HepG2 (cell line): Measurements from ENCODE around the gene PPP2R5D. TPM values are rescaled to one million over a fixed set of nuclear protein-coding genes. Genes with fewer than 3 reads are reported as not detected.

Experiments used
- CENPX ChIP-seq: sonication (generic); formaldehyde crosslinking; IDR thresholded peaks from 2 replicates; pipeline ENCODE4 v1.9.0; 2021; ENCODE audit warnings: mild to moderate bottlenecking, missing genetic modification reagents, moderate library complexity
- EHMT2 ChIP-seq: fragments of 200-600 bp; sonication (generic); IDR thresholded peaks from 2 replicates; pipeline ENCODE4 v1.7.0; 2017; ENCODE audit warnings: antibody characterized with exemption, low read depth, low read length, borderline replicate concordance
- FOXP1 ChIP-seq, 2 experiments: fragments of 450-650 bp in 1 of 2; IDR thresholded peaks; 2 replicates each; pipeline ENCODE4 v1.6.1; 2017 to 2018; ENCODE audit warnings: antibody characterized with exemption in 1 of 2
- GTF3A ChIP-seq: sonication (generic); formaldehyde crosslinking; conservative IDR thresholded peaks from 2 replicates; pipeline ENCODE4 v1.4.0; 2020; ENCODE audit warnings: mild to moderate bottlenecking, missing genetic modification reagents
- LCORL ChIP-seq, 2 experiments: fragments of 450-650 bp in 1 of 2; sonication (generic) in 1 of 2; formaldehyde crosslinking in 1 of 2; IDR thresholded peaks; 2 replicates each; pipeline versions ENCODE4 v1.5.0 to v1.6.1; 2017 to 2020; ENCODE audit warnings: antibody characterized with exemption in 1 of 2, missing genetic modification reagents in 1 of 2
- POLR2AphosphoS2 ChIP-seq: IDR thresholded peaks from 2 replicates; pipeline ENCODE4 v1.6.1; 2011; ENCODE audit warnings: low read depth, low read length, improper control_type of control experiment
- SIX4 ChIP-seq: sonication (generic); formaldehyde crosslinking; IDR thresholded peaks from 2 replicates; pipeline ENCODE4 v1.4.0; 2020; ENCODE audit warnings: missing genetic modification reagents
- XRCC5 ChIP-seq: fragments of 200-400 bp; formaldehyde crosslinking; optimal IDR thresholded peaks from 2 replicates; pipeline ENCODE3; 2017; ENCODE audit warnings: mild to moderate bottlenecking, low read length
- ZNF292 ChIP-seq: sonication (generic); formaldehyde crosslinking; IDR thresholded peaks from 2 replicates; pipeline ENCODE4 v1.8.1; 2022; ENCODE audit warnings: mild to moderate bottlenecking, low read depth, missing genetic modification reagents, borderline replicate concordance
- ZNF333 ChIP-seq: sonication (generic); formaldehyde crosslinking; IDR thresholded peaks from 2 replicates; pipeline ENCODE4 v1.4.0; 2020; ENCODE audit warnings: mild to moderate bottlenecking, missing genetic modification reagents, borderline replicate concordance
- ZNF816 ChIP-seq: sonication (generic); formaldehyde crosslinking; IDR thresholded peaks from 2 replicates; pipeline ENCODE4 v1.8.0; 2022; ENCODE audit warnings: missing genetic modification reagents, mild to moderate bottlenecking, borderline replicate concordance
- ZSCAN25 ChIP-seq: sonication (generic); formaldehyde crosslinking; IDR thresholded peaks from 2 replicates; pipeline ENCODE4 v1.8.0; 2022; ENCODE audit warnings: mild to moderate bottlenecking, missing genetic modification reagents
- polyA plus RNA-seq, 8 experiments: library from polyadenylated mRNA; depleted of rRNA in 3 of 8; stranded (reverse) in 7 of 8; unstranded in 1 of 8; fragments of >200 nt; fragmentation: Illumina TruSeq in 4 of 8; extraction: Trizol in 4 of 8; gene quantifications; 2 replicates each; pipeline versions ENCODE4 v1.2.1 to v1.2.3, GENCODE V29; 2011 to 2016; ENCODE audit warnings: low read depth in 4 of 8, missing spikeins in 1 of 8, mixed read lengths in 1 of 8; ENCODE audit not compliant: insufficient read depth in 1 of 8
- total RNA-seq, 5 experiments: library from RNA; depleted of rRNA; stranded (reverse); fragments of >200 nt; fragmentation: Illumina TruSeq; extraction: Trizol; gene quantifications; 2 replicates each; pipeline ENCODE4 v1.2.3, GENCODE V29; 2016; ENCODE audit warnings: low read depth in 1 of 5
- TF ChIP-seq, protein P1 (sequence below): IDR thresholded peaks from 2 replicates; pipeline ENCODE4 v1.6.1; 2016
- TF ChIP-seq, protein P2 (sequence below): sonication (generic); formaldehyde crosslinking; IDR thresholded peaks from 2 replicates; pipeline ENCODE4 v1.4.0; 2020; ENCODE audit warnings: missing genetic modification reagents
- TF ChIP-seq, protein P3 (sequence below): sonication (generic); formaldehyde crosslinking; conservative IDR thresholded peaks from 2 replicates; pipeline ENCODE4 v1.8.0; 2022; ENCODE audit warnings: missing genetic modification reagents
- TF ChIP-seq, protein P4 (sequence below): sonication (generic); formaldehyde crosslinking; IDR thresholded peaks from 2 replicates; pipeline ENCODE4 v1.5.0; 2020; ENCODE audit warnings: mild to moderate bottlenecking, missing genetic modification reagents, borderline replicate concordance

Gene PPP2R5D
- total and polyA plus RNA-seq, 2 of the 13 experiments (the other 11 are each of a cell fraction or from before 2014, with no cell fraction given) = 53.7 to 60.4 TPM

DNA sequence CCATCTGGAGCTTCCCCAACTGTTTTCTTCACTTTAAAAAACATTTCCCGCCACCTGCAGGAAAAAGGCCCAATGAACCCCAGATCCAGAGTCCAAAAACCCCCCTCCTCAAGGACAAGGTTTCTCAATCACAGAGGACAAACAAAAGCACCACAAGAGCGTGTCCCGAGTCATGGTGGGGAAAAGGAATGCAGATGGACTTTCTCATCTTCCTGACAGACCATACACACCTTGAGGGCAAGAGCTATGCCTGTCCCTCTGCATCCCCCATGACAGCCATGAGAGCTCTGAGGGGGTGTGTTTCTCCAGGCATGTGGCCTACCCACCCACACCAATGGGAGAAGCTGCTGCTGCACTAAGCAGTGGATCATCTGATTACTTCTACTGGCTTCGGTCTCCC, 14.4 kb upstream of the PPP2R5D start (continued):
- no peak; the same call in 1 of the 2 replicates for TF ChIP-seq ZNF292 (CRISPR knock-in tag)
- TF ChIP-seq ZNF816 = no peak
- TF ChIP-seq, protein P1, sequence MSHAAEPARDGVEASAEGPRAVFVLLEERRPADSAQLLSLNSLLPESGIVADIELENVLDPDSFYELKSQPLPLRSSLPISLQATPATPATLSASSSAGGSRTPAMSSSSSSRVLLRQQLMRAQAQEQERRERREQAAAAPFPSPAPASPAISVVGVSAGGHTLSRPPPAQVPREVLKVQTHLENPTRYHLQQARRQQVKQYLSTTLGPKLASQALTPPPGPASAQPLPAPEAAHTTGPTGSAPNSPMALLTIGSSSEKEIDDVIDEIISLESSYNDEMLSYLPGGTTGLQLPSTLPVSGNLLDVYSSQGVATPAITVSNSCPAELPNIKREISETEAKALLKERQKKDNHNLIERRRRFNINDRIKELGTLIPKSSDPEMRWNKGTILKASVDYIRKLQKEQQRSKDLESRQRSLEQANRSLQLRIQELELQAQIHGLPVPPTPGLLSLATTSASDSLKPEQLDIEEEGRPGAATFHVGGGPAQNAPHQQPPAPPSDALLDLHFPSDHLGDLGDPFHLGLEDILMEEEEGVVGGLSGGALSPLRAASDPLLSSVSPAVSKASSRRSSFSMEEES (CRISPR knock-in tag) = no peak
- TF ChIP-seq CENPX = no peak
- TF ChIP-seq, protein P2, sequence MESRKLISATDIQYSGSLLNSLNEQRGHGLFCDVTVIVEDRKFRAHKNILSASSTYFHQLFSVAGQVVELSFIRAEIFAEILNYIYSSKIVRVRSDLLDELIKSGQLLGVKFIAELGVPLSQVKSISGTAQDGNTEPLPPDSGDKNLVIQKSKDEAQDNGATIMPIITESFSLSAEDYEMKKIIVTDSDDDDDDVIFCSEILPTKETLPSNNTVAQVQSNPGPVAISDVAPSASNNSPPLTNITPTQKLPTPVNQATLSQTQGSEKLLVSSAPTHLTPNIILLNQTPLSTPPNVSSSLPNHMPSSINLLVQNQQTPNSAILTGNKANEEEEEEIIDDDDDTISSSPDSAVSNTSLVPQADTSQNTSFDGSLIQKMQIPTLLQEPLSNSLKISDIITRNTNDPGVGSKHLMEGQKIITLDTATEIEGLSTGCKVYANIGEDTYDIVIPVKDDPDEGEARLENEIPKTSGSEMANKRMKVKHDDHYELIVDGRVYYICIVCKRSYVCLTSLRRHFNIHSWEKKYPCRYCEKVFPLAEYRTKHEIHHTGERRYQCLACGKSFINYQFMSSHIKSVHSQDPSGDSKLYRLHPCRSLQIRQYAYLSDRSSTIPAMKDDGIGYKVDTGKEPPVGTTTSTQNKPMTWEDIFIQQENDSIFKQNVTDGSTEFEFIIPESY (CRISPR knock-in tag) = peak; percentile 96
- TF ChIP-seq ZNF333 (CRISPR knock-in tag) = no peak
- no peak for TF ChIP-seq EHMT2
- no peak for TF ChIP-seq XRCC5
- TF ChIP-seq, protein P3, sequence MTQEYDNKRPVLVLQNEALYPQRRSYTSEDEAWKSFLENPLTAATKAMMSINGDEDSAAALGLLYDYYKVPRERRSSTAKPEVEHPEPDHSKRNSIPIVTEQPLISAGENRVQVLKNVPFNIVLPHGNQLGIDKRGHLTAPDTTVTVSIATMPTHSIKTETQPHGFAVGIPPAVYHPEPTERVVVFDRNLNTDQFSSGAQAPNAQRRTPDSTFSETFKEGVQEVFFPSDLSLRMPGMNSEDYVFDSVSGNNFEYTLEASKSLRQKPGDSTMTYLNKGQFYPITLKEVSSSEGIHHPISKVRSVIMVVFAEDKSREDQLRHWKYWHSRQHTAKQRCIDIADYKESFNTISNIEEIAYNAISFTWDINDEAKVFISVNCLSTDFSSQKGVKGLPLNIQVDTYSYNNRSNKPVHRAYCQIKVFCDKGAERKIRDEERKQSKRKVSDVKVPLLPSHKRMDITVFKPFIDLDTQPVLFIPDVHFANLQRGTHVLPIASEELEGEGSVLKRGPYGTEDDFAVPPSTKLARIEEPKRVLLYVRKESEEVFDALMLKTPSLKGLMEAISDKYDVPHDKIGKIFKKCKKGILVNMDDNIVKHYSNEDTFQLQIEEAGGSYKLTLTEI = no peak
- no peak for TF ChIP-seq GTF3A (CRISPR knock-in tag)
- TF ChIP-seq, protein P4, sequence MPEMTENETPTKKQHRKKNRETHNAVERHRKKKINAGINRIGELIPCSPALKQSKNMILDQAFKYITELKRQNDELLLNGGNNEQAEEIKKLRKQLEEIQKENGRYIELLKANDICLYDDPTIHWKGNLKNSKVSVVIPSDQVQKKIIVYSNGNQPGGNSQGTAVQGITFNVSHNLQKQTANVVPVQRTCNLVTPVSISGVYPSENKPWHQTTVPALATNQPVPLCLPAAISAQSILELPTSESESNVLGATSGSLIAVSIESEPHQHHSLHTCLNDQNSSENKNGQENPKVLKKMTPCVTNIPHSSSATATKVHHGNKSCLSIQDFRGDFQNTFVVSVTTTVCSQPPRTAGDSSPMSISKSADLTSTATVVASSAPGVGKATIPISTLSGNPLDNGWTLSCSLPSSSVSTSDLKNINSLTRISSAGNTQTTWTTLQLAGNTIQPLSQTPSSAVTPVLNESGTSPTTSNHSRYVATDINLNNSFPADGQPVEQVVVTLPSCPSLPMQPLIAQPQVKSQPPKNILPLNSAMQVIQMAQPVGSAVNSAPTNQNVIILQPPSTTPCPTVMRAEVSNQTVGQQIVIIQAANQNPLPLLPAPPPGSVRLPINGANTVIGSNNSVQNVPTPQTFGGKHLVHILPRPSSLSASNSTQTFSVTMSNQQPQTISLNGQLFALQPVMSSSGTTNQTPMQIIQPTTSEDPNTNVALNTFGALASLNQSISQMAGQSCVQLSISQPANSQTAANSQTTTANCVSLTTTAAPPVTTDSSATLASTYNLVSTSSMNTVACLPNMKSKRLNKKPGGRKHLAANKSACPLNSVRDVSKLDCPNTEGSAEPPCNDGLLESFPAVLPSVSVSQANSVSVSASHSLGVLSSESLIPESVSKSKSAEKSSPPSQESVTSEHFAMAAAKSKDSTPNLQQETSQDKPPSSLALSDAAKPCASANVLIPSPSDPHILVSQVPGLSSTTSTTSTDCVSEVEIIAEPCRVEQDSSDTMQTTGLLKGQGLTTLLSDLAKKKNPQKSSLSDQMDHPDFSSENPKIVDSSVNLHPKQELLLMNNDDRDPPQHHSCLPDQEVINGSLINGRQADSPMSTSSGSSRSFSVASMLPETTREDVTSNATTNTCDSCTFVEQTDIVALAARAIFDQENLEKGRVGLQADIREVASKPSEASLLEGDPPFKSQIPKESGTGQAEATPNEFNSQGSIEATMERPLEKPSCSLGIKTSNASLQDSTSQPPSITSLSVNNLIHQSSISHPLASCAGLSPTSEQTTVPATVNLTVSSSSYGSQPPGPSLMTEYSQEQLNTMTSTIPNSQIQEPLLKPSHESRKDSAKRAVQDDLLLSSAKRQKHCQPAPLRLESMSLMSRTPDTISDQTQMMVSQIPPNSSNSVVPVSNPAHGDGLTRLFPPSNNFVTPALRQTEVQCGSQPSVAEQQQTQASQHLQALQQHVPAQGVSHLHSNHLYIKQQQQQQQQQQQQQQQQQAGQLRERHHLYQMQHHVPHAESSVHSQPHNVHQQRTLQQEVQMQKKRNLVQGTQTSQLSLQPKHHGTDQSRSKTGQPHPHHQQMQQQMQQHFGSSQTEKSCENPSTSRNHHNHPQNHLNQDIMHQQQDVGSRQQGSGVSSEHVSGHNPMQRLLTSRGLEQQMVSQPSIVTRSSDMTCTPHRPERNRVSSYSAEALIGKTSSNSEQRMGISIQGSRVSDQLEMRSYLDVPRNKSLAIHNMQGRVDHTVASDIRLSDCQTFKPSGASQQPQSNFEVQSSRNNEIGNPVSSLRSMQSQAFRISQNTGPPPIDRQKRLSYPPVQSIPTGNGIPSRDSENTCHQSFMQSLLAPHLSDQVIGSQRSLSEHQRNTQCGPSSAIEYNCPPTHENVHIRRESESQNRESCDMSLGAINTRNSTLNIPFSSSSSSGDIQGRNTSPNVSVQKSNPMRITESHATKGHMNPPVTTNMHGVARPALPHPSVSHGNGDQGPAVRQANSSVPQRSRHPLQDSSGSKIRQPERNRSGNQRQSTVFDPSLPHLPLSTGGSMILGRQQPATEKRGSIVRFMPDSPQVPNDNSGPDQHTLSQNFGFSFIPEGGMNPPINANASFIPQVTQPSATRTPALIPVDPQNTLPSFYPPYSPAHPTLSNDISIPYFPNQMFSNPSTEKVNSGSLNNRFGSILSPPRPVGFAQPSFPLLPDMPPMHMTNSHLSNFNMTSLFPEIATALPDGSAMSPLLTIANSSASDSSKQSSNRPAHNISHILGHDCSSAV (CRISPR knock-in tag) = no peak
- no peak for TF ChIP-seq ZSCAN25
- TF ChIP-seq FOXP1 (IDR thresholded peaks at IDR 0.05) = no peak
- TF ChIP-seq FOXP1 (CRISPR knock-in tag; IDR thresholded peaks at IDR 0.05) = peak; percentile 47; the same call in 1 of the 2 replicates
- no peak for TF ChIP-seq POLR2AphosphoS2
- TF ChIP-seq LCORL (IDR thresholded peaks at IDR 0.05) = no peak
- 0 out of 2 replicates have a peak, but pooled peaks have one; percentile 29 for TF ChIP-seq LCORL (CRISPR knock-in tag; IDR thresholded peaks at IDR 0.05)
- no peak for TF ChIP-seq SIX4
